ENCODE results near the gene RCAN2.

The RCAN2 gene

DNA sequence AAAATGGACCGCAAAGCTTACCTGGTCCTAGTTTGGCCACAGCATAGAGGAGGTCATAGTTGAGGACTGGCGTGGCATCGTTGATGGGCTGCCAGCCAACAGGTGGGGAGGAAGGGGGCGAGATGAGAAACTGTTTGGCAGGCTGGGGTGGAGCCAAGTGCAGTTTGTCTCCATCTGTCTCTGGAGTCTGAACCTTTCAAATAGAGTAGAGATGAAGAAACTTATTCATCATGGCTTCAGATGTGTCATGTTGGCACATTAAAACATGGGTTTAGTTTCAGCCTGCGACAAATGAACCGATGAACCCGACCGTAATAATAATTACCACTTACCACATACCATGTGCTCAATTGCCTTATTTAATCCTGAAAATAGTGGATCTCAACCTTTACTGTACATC is 244.5 kb downstream of the RCAN2 start:
- H3K36me3 Mint-ChIP-seq (ENCODE audit: insufficient read depth): peaks cover 3% of the 10 kb centered on the region
- DNase-seq: no peak
- no peak overlapping the region for H3K27ac Mint-ChIP-seq
- no peak for ATAC-seq (replicated peaks)
- H3K4me1 Mint-ChIP-seq (ENCODE audit: low read depth in 2 of 2): peaks cover 0 to 5% of the 10 kb centered on the region in 2 donors
- H3K4me3 Mint-ChIP-seq: no peak overlapping the region
- no peaks in the 10 kb centered on the region for H3K27me3 Mint-ChIP-seq
- H3K9me3 Mint-ChIP-seq: no peaks in the 10 kb centered on the region

DNA sequence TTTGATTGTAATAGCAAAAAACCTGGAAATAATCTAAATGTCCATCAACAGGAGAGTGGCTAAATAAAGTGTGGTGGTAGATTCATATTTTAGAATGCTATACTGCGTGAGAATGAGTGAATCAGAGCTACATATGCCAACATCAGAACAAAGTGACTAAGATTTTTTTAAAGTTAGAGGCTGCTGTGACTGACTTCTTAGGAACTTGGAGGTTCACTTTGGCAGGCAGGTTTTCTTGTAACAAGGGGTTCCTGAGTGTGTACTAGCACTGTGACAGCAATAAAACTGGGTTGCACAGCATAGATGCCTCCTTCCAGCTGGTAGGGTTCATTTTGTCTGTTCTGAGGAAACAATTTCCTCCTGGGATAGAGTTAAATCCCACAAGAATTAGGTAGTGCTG is 245.2 kb downstream of the RCAN2 start:
- no peaks in the 10 kb centered on the region for H3K27me3 Mint-ChIP-seq
- DNase-seq (no peak), ATAC-seq (replicated peaks) (no peak)

DNA sequence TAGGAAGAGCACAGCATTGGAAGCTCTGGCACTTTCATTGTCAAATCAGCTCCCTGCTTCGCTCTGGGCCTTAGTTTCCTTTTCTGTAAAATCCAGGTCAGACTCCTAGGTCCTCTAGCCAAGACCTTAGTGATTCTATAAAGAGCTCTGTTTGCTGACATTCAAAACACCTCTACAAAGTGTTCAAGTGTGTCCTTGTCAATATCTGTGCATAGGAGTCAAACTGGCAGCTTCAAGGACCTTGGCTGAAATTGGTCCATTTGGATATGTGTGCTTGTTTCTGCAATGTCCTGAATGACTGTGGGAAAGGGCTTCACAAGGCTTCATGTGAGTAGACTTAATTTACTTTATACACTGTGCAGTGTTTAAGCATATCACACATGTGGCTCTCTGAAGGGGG is 246.6 kb downstream of the RCAN2 start:
- Mint-ChIP-seq H3K9me3 (no peaks in the 10 kb centered on the region), H3K27me3 (no peaks in the 10 kb centered on the region), H3K36me3 (ENCODE audit: insufficient read depth) (peaks cover 3% of the 10 kb centered on the region), H3K4me3 (no peak overlapping the region), H3K27ac (no peak overlapping the region), H3K4me1 (ENCODE audit: low read depth in 2 of 2) (peaks cover 0 to 5% of the 10 kb centered on the region in 2 donors)
- DNase-seq (no peak), ATAC-seq (replicated peaks) (no peak)

More for the DNA sequence above, 245.2 kb downstream of the RCAN2 start:
- H3K4me1 Mint-ChIP-seq (ENCODE audit: low read depth in 2 of 2): peaks cover 0 to 5% of the 10 kb centered on the region in 2 donors
- no peak overlapping the region for H3K27ac Mint-ChIP-seq
- H3K36me3 Mint-ChIP-seq (ENCODE audit: insufficient read depth): peaks cover 3% of the 10 kb centered on the region
- H3K9me3 Mint-ChIP-seq: no peaks in the 10 kb centered on the region
- no peak overlapping the region for H3K4me3 Mint-ChIP-seq

DNA sequence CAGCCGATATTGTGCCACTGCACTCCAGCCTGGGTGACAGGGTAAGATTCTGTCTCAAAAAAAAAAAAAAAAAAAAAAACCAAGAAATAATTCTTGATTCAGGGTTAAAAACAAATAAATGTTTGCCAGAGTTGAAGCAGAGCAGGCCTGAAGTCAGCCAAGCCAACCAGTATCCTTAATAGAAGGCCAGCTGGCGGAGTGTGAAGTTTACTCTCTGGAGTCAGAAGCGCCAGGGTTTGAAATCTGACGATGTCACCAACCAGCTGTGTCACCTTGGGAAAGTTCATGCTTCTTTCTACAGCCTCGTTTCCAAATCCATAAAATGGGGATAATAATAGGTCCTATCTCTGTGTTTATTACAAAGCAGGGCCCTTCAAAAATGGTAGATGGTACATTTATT is 247.5 kb downstream of the RCAN2 start:
- peaks cover 0 to 6% of the 10 kb centered on the region in 2 donors for H3K27me3 Mint-ChIP-seq
- ATAC-seq (replicated peaks) (no peak), DNase-seq (no peak)
- H3K9me3 Mint-ChIP-seq: no peaks in the 10 kb centered on the region
- peaks cover 0 to 5% of the 10 kb centered on the region in 2 donors for H3K4me1 Mint-ChIP-seq (ENCODE audit: low read depth in 2 of 2)
- H3K27ac Mint-ChIP-seq: no peak overlapping the region
- H3K4me3 Mint-ChIP-seq: no peak overlapping the region
- peaks cover 3% of the 10 kb centered on the region for H3K36me3 Mint-ChIP-seq (ENCODE audit: insufficient read depth)

DNA sequence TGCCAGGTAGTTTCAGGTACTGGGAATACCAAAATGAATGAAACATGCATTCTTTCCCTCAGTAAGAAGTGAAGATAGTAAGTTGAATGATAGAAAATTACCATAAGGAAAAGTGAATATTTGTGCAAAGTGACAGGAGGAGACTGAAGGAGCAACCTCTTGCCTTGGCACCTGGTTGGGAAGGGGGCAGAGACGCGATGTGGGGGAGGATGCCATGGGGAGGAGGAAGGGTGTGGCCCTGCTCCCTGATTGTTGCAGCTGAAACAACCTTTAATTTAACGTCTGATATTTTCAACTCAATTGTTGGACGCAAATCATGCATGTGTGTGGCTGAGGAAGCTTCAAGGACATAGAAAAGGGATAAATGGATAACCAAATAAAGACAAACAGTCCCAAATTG is 248.3 kb downstream of the RCAN2 start:
- Mint-ChIP-seq H3K36me3 (ENCODE audit: insufficient read depth) (peaks cover 3% of the 10 kb centered on the region), H3K9me3 (no peaks in the 10 kb centered on the region), H3K4me1 (ENCODE audit: low read depth in 2 of 2) (peaks cover 0 to 5% of the 10 kb centered on the region in 2 donors), H3K27ac (no peak overlapping the region), H3K27me3 (peaks cover 0 to 7% of the 10 kb centered on the region in 2 donors), H3K4me3 (no peak overlapping the region)
- DNase-seq (no peak), ATAC-seq (replicated peaks) (no peak)

DNA sequence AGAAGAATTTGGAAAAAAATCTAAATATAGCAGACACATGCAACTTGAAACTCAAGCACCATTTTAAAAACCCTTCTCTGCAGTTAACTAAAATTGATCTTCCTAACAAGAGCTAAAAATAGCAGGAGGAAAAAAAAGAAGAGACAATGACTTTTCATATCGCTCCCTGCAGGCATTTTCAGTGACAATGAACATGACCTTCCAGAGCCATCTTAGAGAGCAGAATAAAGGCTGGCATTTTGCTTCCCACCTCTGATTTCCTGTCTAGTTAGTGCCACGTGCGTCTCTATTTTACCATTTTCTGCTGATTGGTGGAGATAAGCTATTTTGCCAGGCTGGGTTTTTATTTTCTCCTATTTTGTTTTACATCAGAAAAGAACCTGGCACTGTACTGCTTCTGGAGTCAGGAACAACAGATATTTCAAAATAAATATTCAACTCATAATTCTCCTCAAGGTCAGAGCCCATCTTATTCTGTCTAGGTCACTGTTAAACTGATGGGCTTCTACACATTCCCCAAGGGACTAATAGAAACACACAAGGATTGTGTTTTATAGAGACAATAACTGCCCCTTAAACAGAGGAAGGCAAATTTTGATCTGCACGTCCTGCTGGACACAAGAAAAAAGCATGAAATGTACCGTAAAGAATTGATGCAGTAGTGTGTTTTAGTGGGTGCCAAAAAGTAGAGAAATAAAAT is 250.2 kb downstream of the RCAN2 start:
- Mint-ChIP-seq H3K36me3 (ENCODE audit: insufficient read depth) (peaks cover 3% of the 10 kb centered on the region), H3K27ac (no peak overlapping the region), H3K27me3 (peaks cover 0 to 15% of the 10 kb centered on the region in 2 donors), H3K4me3 (no peak overlapping the region), H3K9me3 (no peaks in the 10 kb centered on the region), H3K4me1 (ENCODE audit: low read depth in 2 of 2) (peaks cover 0 to 5% of the 10 kb centered on the region in 2 donors)
- ATAC-seq (replicated peaks) (no peak), DNase-seq (no peak)

DNA sequence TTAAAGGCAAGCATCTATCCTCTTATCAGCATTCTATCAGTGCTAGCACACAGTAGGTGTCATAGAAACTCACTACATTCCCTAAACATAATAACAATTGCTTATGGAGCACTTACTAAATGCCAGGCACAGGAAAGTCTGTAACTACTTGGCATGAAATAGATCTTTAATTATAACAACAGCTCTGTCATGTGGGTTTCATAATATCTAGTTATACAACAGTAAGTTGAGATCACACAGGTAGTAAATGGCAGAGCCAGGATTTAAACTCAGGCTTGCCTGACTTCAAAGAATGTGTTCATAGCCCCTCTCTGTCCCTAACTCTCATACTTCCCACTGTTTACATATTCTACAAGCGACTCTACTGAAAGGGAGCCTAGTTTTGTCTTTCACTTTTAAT is 254.5 kb downstream of the RCAN2 start:
- H3K36me3 Mint-ChIP-seq (ENCODE audit: insufficient read depth): no peaks in the 10 kb centered on the region
- no peaks in the 10 kb centered on the region for H3K4me1 Mint-ChIP-seq (ENCODE audit: low read depth in 2 of 2)
- ATAC-seq (replicated peaks): no peak
- no peaks in the 10 kb centered on the region for H3K9me3 Mint-ChIP-seq
- H3K4me3 Mint-ChIP-seq: no peak overlapping the region
- H3K27ac Mint-ChIP-seq: no peak overlapping the region
- peaks cover 0 to 15% of the 10 kb centered on the region in 2 donors for H3K27me3 Mint-ChIP-seq
- DNase-seq: no peak

DNA sequence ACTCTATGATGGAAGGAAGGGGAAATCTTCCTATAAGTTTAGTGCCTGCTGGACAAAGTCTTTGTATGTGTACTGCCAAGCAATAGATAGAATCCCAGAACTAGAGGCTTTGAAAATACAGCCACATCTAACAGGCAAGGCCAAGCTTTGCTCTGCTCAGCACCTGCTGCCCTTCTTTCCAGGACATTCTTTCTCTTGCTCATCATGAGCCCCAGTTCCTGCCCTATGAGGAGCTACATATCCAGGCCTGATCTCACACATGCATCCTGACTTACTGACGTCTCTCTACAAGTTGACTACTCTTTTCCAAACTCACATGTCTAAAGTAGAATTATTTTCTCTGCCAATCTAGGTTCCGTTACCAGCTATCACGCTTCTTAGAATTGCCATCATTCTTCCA is 256.0 kb downstream of the RCAN2 start:
- Mint-ChIP-seq H3K9me3 (peaks cover 5 to 6% of the 10 kb centered on the region in 2 donors), H3K36me3 (ENCODE audit: insufficient read depth) (no peaks in the 10 kb centered on the region), H3K27ac (no peak overlapping the region), H3K27me3 (peaks cover 0 to 15% of the 10 kb centered on the region in 2 donors), H3K4me3 (no peak overlapping the region), H3K4me1 (ENCODE audit: low read depth in 2 of 2) (no peaks in the 10 kb centered on the region)
- ATAC-seq (replicated peaks): no peak
- no peak for DNase-seq

DNA sequence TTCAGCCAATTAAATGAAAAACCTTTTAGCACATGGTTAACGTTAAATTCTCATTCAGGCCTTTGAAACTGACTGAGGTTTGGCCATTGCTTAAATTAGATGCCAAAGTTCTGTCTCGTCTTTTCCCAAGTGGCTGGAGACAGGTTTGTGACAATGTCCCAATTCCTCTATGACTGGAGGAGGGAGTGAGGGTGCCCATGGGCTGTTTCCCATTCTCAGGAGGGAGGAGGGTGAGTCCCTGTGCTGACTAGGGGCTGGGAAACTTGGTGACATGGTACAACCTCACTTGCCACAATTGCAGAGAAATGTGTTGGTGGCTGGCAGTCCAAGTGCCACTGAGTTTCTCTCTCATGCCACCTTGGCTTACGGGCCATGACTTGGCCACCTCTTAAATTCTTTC is 256.5 kb downstream of the RCAN2 start:
- Mint-ChIP-seq H3K27ac (no peak overlapping the region), H3K9me3 (peaks cover 5 to 7% of the 10 kb centered on the region in 2 donors), H3K4me1 (ENCODE audit: low read depth in 2 of 2) (no peaks in the 10 kb centered on the region), H3K27me3 (peaks cover 0 to 15% of the 10 kb centered on the region in 2 donors), H3K36me3 (ENCODE audit: insufficient read depth) (no peaks in the 10 kb centered on the region), H3K4me3 (no peak overlapping the region)
- DNase-seq: no peak
- ATAC-seq (replicated peaks): no peak

DNA sequence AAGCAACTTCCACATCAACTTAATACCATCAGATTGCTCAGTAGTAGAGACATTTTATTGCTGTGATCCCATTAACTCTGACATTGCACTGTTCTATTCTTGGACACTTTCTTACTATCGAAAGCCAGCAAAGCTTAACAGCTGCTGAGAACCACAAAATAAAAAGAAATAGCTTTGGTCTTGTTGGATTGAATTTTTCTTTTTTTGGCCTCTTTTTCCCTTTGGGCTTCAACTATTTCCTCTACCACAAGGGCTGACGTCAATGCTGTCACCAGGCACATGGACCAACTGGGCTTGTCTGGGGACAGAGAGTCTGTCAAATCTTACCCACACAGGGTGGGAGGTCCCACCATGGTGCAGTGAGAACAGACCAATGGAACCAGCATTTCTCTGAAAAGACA is 257.1 kb downstream of the RCAN2 start:
- Mint-ChIP-seq H3K27ac (no peak overlapping the region), H3K27me3 (peaks cover 0 to 11% of the 10 kb centered on the region in 2 donors), H3K4me3 (no peak overlapping the region), H3K9me3 (peaks cover 5 to 13% of the 10 kb centered on the region in 2 donors), H3K36me3 (ENCODE audit: insufficient read depth) (no peaks in the 10 kb centered on the region), H3K4me1 (ENCODE audit: low read depth in 2 of 2) (no peaks in the 10 kb centered on the region)
- ATAC-seq (replicated peaks) (no peak), DNase-seq (no peak)

DNA sequence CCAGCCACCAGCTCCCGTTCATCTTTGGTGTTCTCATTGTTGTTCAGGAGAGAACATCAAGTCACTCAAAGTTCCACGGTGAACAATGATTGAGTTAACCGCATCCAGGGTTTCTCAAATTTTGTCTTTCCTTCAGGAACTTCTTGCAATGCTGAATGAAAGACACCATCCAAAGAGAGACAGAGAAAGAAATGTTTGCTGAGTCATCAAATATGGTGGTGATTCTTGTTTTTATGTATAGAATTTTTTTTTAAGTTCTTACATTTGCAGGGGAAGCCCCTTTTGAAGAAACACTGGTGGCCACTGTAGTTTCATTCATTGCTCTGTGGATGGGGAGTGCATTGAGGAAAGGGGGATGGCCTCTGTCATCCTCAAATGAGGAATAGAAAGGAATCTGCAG is 258.1 kb downstream of the RCAN2 start:
- H3K4me1 Mint-ChIP-seq (ENCODE audit: low read depth in 2 of 2): no peaks in the 10 kb centered on the region
- no peaks in the 10 kb centered on the region for H3K36me3 Mint-ChIP-seq (ENCODE audit: insufficient read depth)
- peaks cover 4 to 9% of the 10 kb centered on the region in 2 donors for H3K27me3 Mint-ChIP-seq
- H3K9me3 Mint-ChIP-seq: peaks cover 5 to 14% of the 10 kb centered on the region in 2 donors
- no peak for DNase-seq
- H3K4me3 Mint-ChIP-seq: no peak overlapping the region
- no peak overlapping the region for H3K27ac Mint-ChIP-seq
- no peak for ATAC-seq (replicated peaks)

DNA sequence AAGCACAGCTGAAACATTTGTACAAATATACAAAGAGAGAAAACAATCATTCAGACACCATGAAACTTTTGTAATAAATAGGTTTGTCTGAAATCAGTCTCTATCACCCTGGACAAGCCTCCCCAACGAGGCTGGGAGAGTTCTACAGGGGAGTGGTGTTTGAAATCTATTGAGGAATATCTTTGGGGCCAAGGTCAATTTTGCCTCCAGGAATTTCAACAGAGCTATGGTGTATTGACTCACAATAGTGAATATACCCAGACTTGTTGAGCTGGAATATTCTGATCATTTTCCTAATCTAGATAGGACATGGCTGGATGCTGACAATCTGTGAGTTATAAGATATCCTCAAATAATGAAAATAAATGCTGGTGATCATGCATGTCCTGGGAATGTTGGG is 269.0 kb downstream of the RCAN2 start:
- Mint-ChIP-seq H3K36me3 (ENCODE audit: insufficient read depth) (no peaks in the 10 kb centered on the region), H3K27me3 (no peaks in the 10 kb centered on the region), H3K27ac (no peak overlapping the region), H3K4me1 (ENCODE audit: low read depth in 2 of 2) (no peaks in the 10 kb centered on the region), H3K4me3 (no peak overlapping the region), H3K9me3 (no peaks in the 10 kb centered on the region)
- no peak for DNase-seq
- no peak for ATAC-seq (replicated peaks)

DNA sequence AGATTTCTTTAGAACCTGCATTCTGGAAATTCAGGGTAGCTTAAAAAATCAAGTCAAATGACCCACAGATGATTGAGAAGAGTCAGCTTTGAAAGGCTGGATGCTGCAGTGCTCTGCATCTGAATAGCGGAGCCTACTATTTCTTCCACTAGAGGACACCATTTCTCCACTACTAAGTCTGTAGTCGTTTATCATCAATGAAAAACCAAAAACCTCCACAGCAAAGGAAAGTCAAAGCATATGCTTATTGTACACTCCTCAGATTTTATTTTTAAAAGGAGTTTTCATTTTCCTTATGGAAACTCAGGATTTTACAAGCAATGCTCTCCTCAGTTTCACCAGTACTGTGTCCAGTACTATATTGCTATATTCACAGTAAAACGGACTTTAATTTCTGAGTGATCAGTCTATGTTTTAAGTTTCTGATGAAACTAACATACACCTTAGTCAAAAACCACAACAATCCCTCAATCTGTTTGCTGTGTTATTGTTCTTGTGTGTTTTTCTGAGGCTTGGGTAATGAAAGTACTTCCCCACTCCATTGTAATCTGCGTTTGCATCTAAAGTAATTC is 269.9 kb downstream of the RCAN2 start:
- H3K4me3 Mint-ChIP-seq: no peak overlapping the region
- ATAC-seq (replicated peaks) (peak; percentile 71), DNase-seq (peak in 2 of 3 experiments; percentile 5 to 7)
- no peaks in the 10 kb centered on the region for H3K27me3 Mint-ChIP-seq
- H3K9me3 Mint-ChIP-seq: no peaks in the 10 kb centered on the region
- no peaks in the 10 kb centered on the region for H3K4me1 Mint-ChIP-seq (ENCODE audit: low read depth in 2 of 2)
- peaks cover 3% of the 10 kb centered on the region for H3K36me3 Mint-ChIP-seq (ENCODE audit: insufficient read depth)
- H3K27ac Mint-ChIP-seq: no peak overlapping the region

All from effector memory CD8-positive, alpha-beta T cell (primary cell).